BLaER1 (cell line): ENCODE data around the gene CPED1.
"Not testable (repeated sequence)": the region's sequence is repeated elsewhere in the genome, so short reads cannot be mapped to it uniquely, and the experiment has no call there.

Experiments
- H3K27ac ChIP-seq: shearing (Covaris generic); formaldehyde crosslinking; 2 replicates; pipeline ENCODE4 v1.8.1; 2022
- H3K27me3 ChIP-seq: shearing (Covaris generic); formaldehyde crosslinking; 2 replicates; pipeline ENCODE4 v1.8.1; 2022
- H3K36me3 ChIP-seq: shearing (Covaris generic); formaldehyde crosslinking; 2 replicates; pipeline ENCODE4 v1.8.1; 2022
- H3K4me1 ChIP-seq: shearing (Covaris generic); formaldehyde crosslinking; 2 replicates; pipeline ENCODE4 v1.8.1; 2022
- H3K4me2 ChIP-seq: shearing (Covaris generic); formaldehyde crosslinking; 2 replicates; pipeline ENCODE4 v1.8.1; 2022
- H3K4me3 ChIP-seq: shearing (Covaris generic); formaldehyde crosslinking; 2 replicates; pipeline ENCODE4 v1.8.1; 2022
- H3K9ac ChIP-seq: shearing (Covaris generic); formaldehyde crosslinking; 2 replicates; pipeline ENCODE4 v1.8.1; 2022
- H3K9me3 ChIP-seq: shearing (Covaris generic); formaldehyde crosslinking; 2 replicates; pipeline ENCODE4 v1.8.1; 2022
- H4K20me1 ChIP-seq: shearing (Covaris generic); formaldehyde crosslinking; 2 replicates; pipeline ENCODE4 v1.8.1; 2022
- Cebpa-rat ChIP-seq: shearing (Covaris generic); IDR thresholded peaks from 2 replicates; pipeline ENCODE4 v1.8.1; 2022

CPED1 gene

GRCh38 chr7:121167971-121168370, 179.5 kb downstream of the CPED1 start:
- Histone ChIP-seq H3K36me3 (peaks cover 22% of the 10 kb centered on the region; the same call in 1 of the 2 replicates), H3K4me2 (peak overlapping the region; percentile 67), H3K4me3 (no peak overlapping the region), H3K9me3 (no peaks in the 10 kb centered on the region), H3K27me3 (no peaks in the 10 kb centered on the region), H4K20me1 (no peaks in the 10 kb centered on the region), H3K27ac (peak overlapping the region; percentile 68), H3K4me1 (peaks cover 65% of the 10 kb centered on the region), H3K9ac (no peak overlapping the region)
- no peak for TF ChIP-seq Cebpa-rat

- no peak overlapping the region for H3K4me2 ChIP-seq
- H3K36me3 ChIP-seq = peaks cover 21% of the 10 kb centered on the region; the same call in 1 of the 2 replicates
Measured at GRCh38 chr7:121169469-121169868, 181.0 kb downstream of the CPED1 start.

GRCh38 chr7:121172484-121172883, 184.0 kb downstream of the CPED1 start:
- Histone ChIP-seq H3K4me2 (no peak overlapping the region), H3K27ac (no peak overlapping the region), H3K36me3 (peaks cover 35% of the 10 kb centered on the region), H3K4me1 (peaks cover 37% of the 10 kb centered on the region), H4K20me1 (no peaks in the 10 kb centered on the region), H3K9ac (no peak overlapping the region), H3K9me3 (peaks cover 18% of the 10 kb centered on the region), H3K4me3 (no peak overlapping the region), H3K27me3 (no peaks in the 10 kb centered on the region)
- TF ChIP-seq Cebpa-rat = no peak

More at GRCh38 chr7:121169469-121169868, 181.0 kb downstream of the CPED1 start:
- Histone ChIP-seq H3K4me1 (peaks cover 50% of the 10 kb centered on the region), H3K9me3 (peaks cover 5% of the 10 kb centered on the region), H4K20me1 (no peaks in the 10 kb centered on the region), H3K27me3 (no peaks in the 10 kb centered on the region), H3K4me3 (no peak overlapping the region), H3K9ac (no peak overlapping the region), H3K27ac (no peak overlapping the region)
- TF ChIP-seq Cebpa-rat = no peak

- H3K27ac ChIP-seq = no peak overlapping the region
- H3K4me1 ChIP-seq = peaks cover 47% of the 10 kb centered on the region
- TF ChIP-seq Cebpa-rat = no peak
- H3K27me3 ChIP-seq = no peaks in the 10 kb centered on the region
- H3K9me3 ChIP-seq = peaks cover 18% of the 10 kb centered on the region
- H3K4me3 ChIP-seq = no peak overlapping the region
- H3K4me2 ChIP-seq = no peak overlapping the region
- no peak overlapping the region for H3K9ac ChIP-seq
- H4K20me1 ChIP-seq = no peaks in the 10 kb centered on the region
- H3K36me3 ChIP-seq = peaks cover 33% of the 10 kb centered on the region
Measured at GRCh38 chr7:121175826-121176225, 187.3 kb downstream of the CPED1 start.

- H3K36me3 ChIP-seq = peaks cover 30% of the 10 kb centered on the region
- TF ChIP-seq Cebpa-rat = no peak
- H3K4me2 ChIP-seq = peak overlapping the region; percentile 82
- peak overlapping the region; percentile 62 for H3K9ac ChIP-seq
- no peaks in the 10 kb centered on the region for H4K20me1 ChIP-seq
- peak overlapping the region; percentile 53 for H3K4me3 ChIP-seq
- H3K27me3 ChIP-seq = no peaks in the 10 kb centered on the region
- peaks cover 18% of the 10 kb centered on the region for H3K9me3 ChIP-seq
- H3K27ac ChIP-seq = peak overlapping the region; percentile 87
- peaks cover 73% of the 10 kb centered on the region for H3K4me1 ChIP-seq
Measured at GRCh38 chr7:121178452-121178851, 189.9 kb downstream of the CPED1 start.

GRCh38 chr7:121178869-121179497, 190.5 kb downstream of the CPED1 start:
- Histone ChIP-seq H3K9ac (peak overlapping the region; percentile 62), H3K27ac (peak overlapping the region; percentile 87)

GRCh38 chr7:121180436-121181063, 192.0 kb downstream of the CPED1 start:
- H3K9me3 ChIP-seq = peaks cover 4% of the 10 kb centered on the region; the same call in 1 of the 2 replicates
- no peaks in the 10 kb centered on the region for H4K20me1 ChIP-seq
- peaks cover 10% of the 10 kb centered on the region; the same call in 1 of the 2 replicates for H3K36me3 ChIP-seq
- peak overlapping the region; percentile 46 for H3K4me3 ChIP-seq
- TF ChIP-seq Cebpa-rat = no peak
- H3K9ac ChIP-seq = peak overlapping the region; percentile 71
- no peaks in the 10 kb centered on the region for H3K27me3 ChIP-seq
- peaks cover 94% of the 10 kb centered on the region for H3K4me1 ChIP-seq
- H3K4me2 ChIP-seq = peak overlapping the region; percentile 82
- peak overlapping the region; percentile 87 for H3K27ac ChIP-seq

More at GRCh38 chr7:121178869-121179497, 190.5 kb downstream of the CPED1 start:
- Histone ChIP-seq H3K4me1 (peaks cover 79% of the 10 kb centered on the region), H3K4me2 (peak overlapping the region; percentile 82), H3K4me3 (peak overlapping the region; percentile 53), H3K9me3 (peaks cover 18% of the 10 kb centered on the region), H3K27me3 (no peaks in the 10 kb centered on the region), H4K20me1 (no peaks in the 10 kb centered on the region), H3K36me3 (peaks cover 25% of the 10 kb centered on the region)
- TF ChIP-seq Cebpa-rat = no peak

GRCh38 chr7:121181357-121181756, 192.8 kb downstream of the CPED1 start:
- H4K20me1 ChIP-seq = no peaks in the 10 kb centered on the region
- no peak for TF ChIP-seq Cebpa-rat
- no peaks in the 10 kb centered on the region for H3K27me3 ChIP-seq
- H3K4me2 ChIP-seq = peak overlapping the region; percentile 82
- peak overlapping the region; percentile 71 for H3K9ac ChIP-seq
- no peaks in the 10 kb centered on the region for H3K9me3 ChIP-seq
- peaks cover 100% of the 10 kb centered on the region for H3K4me1 ChIP-seq
- H3K27ac ChIP-seq = peak overlapping the region; percentile 87
- 0 out of 2 replicates have a peak, but pooled peaks cover 6% of the 10 kb centered on the region for H3K36me3 ChIP-seq
- 0 out of 2 replicates have a peak overlapping the region, but pooled peaks have one; percentile 46 for H3K4me3 ChIP-seq

- H4K20me1 ChIP-seq = no peaks in the 10 kb centered on the region
- peak overlapping the region; percentile 47 for H3K4me3 ChIP-seq
- no peak for TF ChIP-seq Cebpa-rat
- H3K9ac ChIP-seq = peak overlapping the region; percentile 72
- H3K9me3 ChIP-seq = no peaks in the 10 kb centered on the region
- peak overlapping the region; percentile 87 for H3K27ac ChIP-seq
- peaks cover 8% of the 10 kb centered on the region; the same call in 1 of the 2 replicates for H3K36me3 ChIP-seq
- peak overlapping the region; percentile 82 for H3K4me2 ChIP-seq
- no peaks in the 10 kb centered on the region for H3K27me3 ChIP-seq
- peaks cover 100% of the 10 kb centered on the region for H3K4me1 ChIP-seq
Measured at GRCh38 chr7:121182281-121182680, 193.8 kb downstream of the CPED1 start.

GRCh38 chr7:121182902-121183301, 194.4 kb downstream of the CPED1 start:
- H3K27me3 ChIP-seq = no peaks in the 10 kb centered on the region
- H3K36me3 ChIP-seq = peaks cover 10% of the 10 kb centered on the region; the same call in 1 of the 2 replicates
- H3K9ac ChIP-seq = peak overlapping the region; percentile 72
- H3K4me1 ChIP-seq = peaks cover 100% of the 10 kb centered on the region
- H3K4me3 ChIP-seq = peak overlapping the region; percentile 47
- no peaks in the 10 kb centered on the region for H3K9me3 ChIP-seq
- peak overlapping the region; percentile 82 for H3K4me2 ChIP-seq
- H3K27ac ChIP-seq = peak overlapping the region; percentile 87
- no peak for TF ChIP-seq Cebpa-rat
- H4K20me1 ChIP-seq = no peaks in the 10 kb centered on the region

- Histone ChIP-seq H3K4me3 (peak overlapping the region; percentile 30; the same call in 1 of the 2 replicates), H3K36me3 (peaks cover 11% of the 10 kb centered on the region), H3K4me1 (peaks cover 100% of the 10 kb centered on the region), H3K9ac (peak overlapping the region; percentile 67), H3K27ac (peak overlapping the region; percentile 87), H3K4me2 (peak overlapping the region; percentile 82)
- not testable (repeated sequence) for H3K9me3 ChIP-seq, H4K20me1 ChIP-seq, H3K27me3 ChIP-seq
Measured at GRCh38 chr7:121183883-121184282, 195.4 kb downstream of the CPED1 start.
